Nephron (organoid): ENCODE measurements around the gene APOL1.

Experiments used
- H3K27ac Mint-ChIP-seq, 3 experiments: 2 replicates each; pipeline ENCODE4 v1.8.0; 2020; ENCODE audit warnings: mixed read lengths in 3 of 3, mild to moderate bottlenecking in 2 of 3, moderate library complexity in 1 of 3
- H3K27me3 Mint-ChIP-seq: 2 replicates; pipeline ENCODE4 v1.8.0; 2021; ENCODE audit warnings: low read depth, mild to moderate bottlenecking, moderate library complexity, mixed read lengths
- H3K36me3 Mint-ChIP-seq: 2 replicates; pipeline ENCODE4 v1.8.0; 2020; ENCODE audit warnings: low read depth, mixed read lengths
- H3K4me1 Mint-ChIP-seq: 2 replicates; pipeline ENCODE4 v1.8.0; 2020; ENCODE audit warnings: mixed read lengths
- H3K4me3 Mint-ChIP-seq, 3 experiments: 2 replicates each; pipeline ENCODE4 v1.8.0; 2020; ENCODE audit warnings: mild to moderate bottlenecking in 3 of 3, mixed read lengths in 3 of 3, moderate library complexity in 2 of 3
- H3K9me3 Mint-ChIP-seq: 2 replicates; pipeline ENCODE4 v1.8.0; 2020; ENCODE audit warnings: mixed read lengths
- CTCF ChIP-seq, 3 experiments: fragments of 200-600 bp; sonication (generic); IDR thresholded peaks; one replicate each; pipeline ENCODE4 v1.5.0; 2021; ENCODE audit warnings: antibody characterized with exemption in 3 of 3; ENCODE audit not compliant: unreplicated experiment in 3 of 3

The APOL1 gene

GRCh38 chr22:36238373-36239149, 14.4 kb upstream of the APOL1 start:
- Mint-ChIP-seq H3K27ac (peak overlapping the region; percentile 96 to 99 (median 96)), H3K36me3 (peaks cover 29% of the 10 kb centered on the region), H3K4me1 (peaks cover 60% of the 10 kb centered on the region), H3K9me3 (peaks cover 15% of the 10 kb centered on the region), H3K4me3 (peak overlapping the region; percentile 87 to 99 (median 96)), H3K27me3 (no peaks in the 10 kb centered on the region)
- no peak for TF ChIP-seq CTCF (IDR thresholded peaks at IDR 0.05; ENCODE audit: unreplicated experiment in 3 of 3)

GRCh38 chr22:36239150-36239400, 13.9 kb upstream of the APOL1 start:
- Mint-ChIP-seq H3K27ac (peak overlapping the region; percentile 96 to 99 (median 96)), H3K9me3 (peaks cover 15% of the 10 kb centered on the region), H3K36me3 (peaks cover 24% of the 10 kb centered on the region), H3K27me3 (no peaks in the 10 kb centered on the region), H3K4me1 (peaks cover 56% of the 10 kb centered on the region), H3K4me3 (peak overlapping the region; percentile 87 to 99 (median 96))
- no peak for TF ChIP-seq CTCF (IDR thresholded peaks at IDR 0.05; ENCODE audit: unreplicated experiment in 3 of 3)

- Mint-ChIP-seq H3K36me3 (peaks cover 19% of the 10 kb centered on the region), H3K4me3 (peak within 1 kb of the TSS; percentile 87 to 99 (median 96)), H3K4me1 (peaks cover 51% of the 10 kb centered on the region), H3K27me3 (no peaks in the 10 kb centered on the region), H3K27ac (peak within 1 kb of the TSS; percentile 96 to 99 (median 96)), H3K9me3 (peaks cover 15% of the 10 kb centered on the region)
- peak; percentile 59 to 79 (median 65) for TF ChIP-seq CTCF (IDR thresholded peaks at IDR 0.05; ENCODE audit: unreplicated experiment in 3 of 3)
These were observed 13.3 kb upstream of the APOL1 start, which contains the start of gene APOL2 for GRCh38 chr22:36239401-36240171. APOL2 (minus strand) TSS chr22:36239527; CDS start chr22:36233162, 6,365 bp downstream.

GRCh38 chr22:36243986-36244385, 8.9 kb upstream of the APOL1 start:
- H3K36me3 Mint-ChIP-seq = peaks cover 6% of the 10 kb centered on the region
- H3K4me1 Mint-ChIP-seq = peaks cover 22% of the 10 kb centered on the region
- no peak overlapping the region for H3K27ac Mint-ChIP-seq
- H3K4me3 Mint-ChIP-seq = no peak overlapping the region
- H3K9me3 Mint-ChIP-seq = peaks cover 30% of the 10 kb centered on the region
- no peaks in the 10 kb centered on the region for H3K27me3 Mint-ChIP-seq
- TF ChIP-seq CTCF (IDR thresholded peaks at IDR 0.05; ENCODE audit: unreplicated experiment in 3 of 3) = no peak

- Mint-ChIP-seq H3K4me1 (peaks cover 14% of the 10 kb centered on the region), H3K27ac (peak overlapping the region in 1 of 3 experiments; percentile 2), H3K9me3 (peaks cover 32% of the 10 kb centered on the region), H3K4me3 (no peak overlapping the region), H3K27me3 (no peaks in the 10 kb centered on the region), H3K36me3 (peaks cover 3% of the 10 kb centered on the region)
- TF ChIP-seq CTCF (IDR thresholded peaks at IDR 0.05; ENCODE audit: unreplicated experiment in 3 of 3) = no peak
These were observed 8.2 kb upstream of the APOL1 start for GRCh38 chr22:36244522-36245391.
